Choroid plexus epithelial cell (primary cell): ENCODE measurements around the gene MGLL.

Source experiments
- DNase-seq: peaks from one replicate; pipeline ENCODE4 v3.0.0-alpha.2; 2010; ENCODE audit warnings: low read depth
- H3K4me3 ChIP-seq: 2 replicates; pipeline ENCODE4 v1.5.1; 2011; ENCODE audit warnings: low read depth, mild to moderate bottlenecking, control low read depth, low read length, moderate library complexity
- CTCF ChIP-seq: conservative IDR thresholded peaks from 2 replicates; pipeline ENCODE4 v1.5.1; 2011; ENCODE audit warnings: low read depth, mild to moderate bottlenecking, control low read depth, inconsistent platforms, low read length, moderate library complexity

Gene MGLL

DNA sequence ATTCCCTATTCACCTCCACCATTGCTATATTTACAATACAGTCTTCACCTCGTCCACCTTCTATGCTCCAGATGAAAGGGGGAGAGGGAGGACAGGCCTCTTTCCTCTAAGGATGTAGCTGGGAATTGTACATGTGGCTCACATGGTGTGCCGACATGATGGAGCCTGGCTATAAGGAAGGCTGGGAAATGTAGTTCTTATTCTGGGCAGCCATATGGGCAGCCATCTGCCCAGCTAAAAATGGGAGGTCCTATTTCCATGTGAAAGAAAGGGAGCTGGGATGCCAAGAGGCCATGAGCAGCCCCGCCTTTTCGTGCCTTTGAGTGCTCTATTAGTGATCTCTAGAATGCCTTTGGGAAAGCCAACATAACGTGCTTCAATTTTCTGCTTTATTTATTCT lies 27.1 kb upstream of the MGLL start:
- H3K4me3 ChIP-seq, result no peak overlapping the region
- TF ChIP-seq CTCF, result no peak
- DNase-seq, result no peak

DNA sequence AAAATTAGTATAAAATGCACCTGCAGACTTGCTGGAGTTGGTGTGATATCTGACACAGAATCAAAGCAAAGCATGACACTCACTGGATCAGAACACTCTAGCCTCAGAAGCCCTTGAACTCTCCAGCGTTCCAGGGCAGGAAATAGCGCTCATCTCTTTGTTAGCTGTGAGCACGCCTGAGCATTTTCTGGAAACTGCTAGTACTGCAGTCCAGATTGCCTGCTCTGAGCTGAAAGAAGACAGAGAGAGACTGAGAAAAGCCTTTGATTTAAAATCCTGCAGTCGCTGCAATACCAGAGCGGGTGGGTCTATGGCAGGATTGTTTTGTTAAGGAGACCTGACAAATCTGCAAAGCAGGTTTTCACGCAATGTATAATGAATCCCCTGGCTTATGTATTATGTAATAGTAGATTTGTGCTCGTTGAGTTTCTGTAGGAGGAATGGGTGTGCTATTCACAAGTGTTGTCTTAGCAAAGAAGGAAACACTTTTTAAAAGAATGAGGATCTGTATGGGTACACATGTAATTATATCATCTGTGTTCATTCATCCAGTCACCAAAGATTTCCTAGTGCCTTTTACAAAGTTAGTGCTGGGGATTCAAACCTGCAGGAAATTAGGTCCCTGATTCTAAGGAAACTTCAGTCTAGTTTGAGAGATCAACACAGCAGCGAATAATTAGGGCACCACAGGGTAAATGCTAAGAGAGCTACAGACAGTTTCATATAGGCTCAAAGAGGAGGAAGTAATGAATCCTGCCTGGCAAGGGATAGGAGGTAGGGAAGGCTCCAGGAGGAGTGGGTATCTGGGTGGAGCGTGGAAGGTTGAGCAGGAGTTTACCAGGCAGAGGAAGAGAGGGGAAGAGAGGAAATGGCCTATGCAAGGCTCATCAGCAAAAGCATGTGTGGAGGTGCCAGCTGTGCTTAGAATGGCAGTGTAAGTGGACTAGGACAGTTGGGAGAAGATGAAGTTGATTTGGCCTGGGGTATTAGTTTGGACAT lies 26.1 kb upstream of the MGLL start:
- no peak overlapping the region for H3K4me3 ChIP-seq
- peak; percentile 48 for TF ChIP-seq CTCF
- peak; percentile 70 for DNase-seq

- TF ChIP-seq CTCF, result no peak
- DNase-seq, result no peak
- no peak overlapping the region for H3K4me3 ChIP-seq
These were observed 25.0 kb upstream of the MGLL start for GRCh38 chr3:127847236-127847720.

GRCh38 chr3:127846576-127846975 lies 24.3 kb upstream of the MGLL start:
- H3K4me3 ChIP-seq, result no peak overlapping the region
- no peak for TF ChIP-seq CTCF

DNA sequence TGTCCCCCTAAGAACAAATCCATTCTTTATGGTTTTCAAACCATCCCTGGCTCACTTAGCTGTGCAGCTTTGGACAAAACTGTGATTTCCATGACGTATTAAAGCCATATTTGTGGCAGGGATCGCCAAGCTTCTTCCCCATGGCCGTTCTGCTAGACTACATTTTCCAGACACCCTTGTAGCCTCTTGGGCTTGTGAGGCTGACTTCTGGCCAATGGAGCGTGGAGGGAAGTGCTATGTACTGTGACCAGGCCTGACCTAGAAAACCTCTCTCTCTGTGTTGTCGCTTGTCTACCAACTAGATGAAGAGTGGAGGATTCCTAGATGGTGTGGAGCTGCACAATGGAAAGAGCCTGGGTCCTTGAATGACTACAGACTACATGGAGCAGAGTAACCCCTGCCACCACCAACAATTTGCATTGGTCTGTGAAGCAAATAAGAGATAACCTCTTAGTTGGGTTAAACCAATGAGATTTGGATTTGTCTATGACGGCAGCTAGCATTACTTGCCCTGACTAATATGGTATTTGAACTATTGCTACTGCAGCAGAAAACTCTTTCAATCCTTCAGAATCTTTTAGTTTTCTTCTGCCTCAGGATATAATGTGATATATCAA lies 22.1 kb upstream of the MGLL start:
- TF ChIP-seq CTCF, result no peak
- H3K4me3 ChIP-seq, result no peak overlapping the region
- no peak for DNase-seq

More at GRCh38 chr3:127846576-127846975, 24.3 kb upstream of the MGLL start:
- DNase-seq, result no peak

DNA sequence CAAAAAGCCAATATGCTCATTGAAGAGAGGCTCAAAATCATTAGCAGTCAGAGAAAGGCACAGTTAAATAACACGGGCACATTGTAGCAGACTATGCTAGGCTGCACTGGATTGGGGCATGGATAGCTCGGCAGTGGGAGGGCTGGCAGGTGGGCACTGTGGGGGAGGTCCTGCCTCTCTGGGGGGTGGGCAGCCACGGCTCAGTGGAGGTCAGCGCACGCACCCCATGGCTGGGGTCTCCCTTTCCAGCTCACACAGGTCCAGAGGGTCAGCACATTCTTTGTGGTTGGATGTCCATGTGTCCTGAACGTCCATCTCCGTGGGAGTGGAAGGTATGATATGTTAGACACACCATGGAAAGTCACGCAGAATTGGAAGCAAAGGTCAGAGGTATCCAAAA lies 18.4 kb upstream of the MGLL start:
- no peak overlapping the region for H3K4me3 ChIP-seq
- no peak for TF ChIP-seq CTCF
- DNase-seq, result no peak

DNA sequence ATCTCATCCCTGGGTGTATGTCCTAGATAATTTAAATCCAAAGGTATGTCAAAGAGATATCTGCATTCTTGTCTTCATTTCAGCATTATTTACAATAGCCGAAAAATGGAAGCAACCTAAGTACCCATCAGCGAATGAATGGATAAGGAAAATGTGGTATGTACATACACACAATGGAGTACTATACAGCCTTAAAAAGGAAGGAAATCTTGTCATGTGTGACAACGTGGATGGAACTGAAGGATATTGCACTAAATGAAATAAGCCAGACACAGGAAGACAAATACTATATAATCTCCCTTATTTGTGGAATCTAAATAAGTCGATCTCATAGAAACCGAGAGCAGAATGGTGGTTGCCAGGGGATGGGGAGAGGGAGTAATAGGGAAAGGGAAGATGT lies 16.8 kb upstream of the MGLL start:
- no peak overlapping the region for H3K4me3 ChIP-seq
- no peak for TF ChIP-seq CTCF
- no peak for DNase-seq
